ENCODE data around the gene ANKMY1. TPM values are rescaled to one million over a fixed set of nuclear protein-coding genes. Genes with fewer than 3 reads are reported as not detected.

ANKMY1 gene, protein sequence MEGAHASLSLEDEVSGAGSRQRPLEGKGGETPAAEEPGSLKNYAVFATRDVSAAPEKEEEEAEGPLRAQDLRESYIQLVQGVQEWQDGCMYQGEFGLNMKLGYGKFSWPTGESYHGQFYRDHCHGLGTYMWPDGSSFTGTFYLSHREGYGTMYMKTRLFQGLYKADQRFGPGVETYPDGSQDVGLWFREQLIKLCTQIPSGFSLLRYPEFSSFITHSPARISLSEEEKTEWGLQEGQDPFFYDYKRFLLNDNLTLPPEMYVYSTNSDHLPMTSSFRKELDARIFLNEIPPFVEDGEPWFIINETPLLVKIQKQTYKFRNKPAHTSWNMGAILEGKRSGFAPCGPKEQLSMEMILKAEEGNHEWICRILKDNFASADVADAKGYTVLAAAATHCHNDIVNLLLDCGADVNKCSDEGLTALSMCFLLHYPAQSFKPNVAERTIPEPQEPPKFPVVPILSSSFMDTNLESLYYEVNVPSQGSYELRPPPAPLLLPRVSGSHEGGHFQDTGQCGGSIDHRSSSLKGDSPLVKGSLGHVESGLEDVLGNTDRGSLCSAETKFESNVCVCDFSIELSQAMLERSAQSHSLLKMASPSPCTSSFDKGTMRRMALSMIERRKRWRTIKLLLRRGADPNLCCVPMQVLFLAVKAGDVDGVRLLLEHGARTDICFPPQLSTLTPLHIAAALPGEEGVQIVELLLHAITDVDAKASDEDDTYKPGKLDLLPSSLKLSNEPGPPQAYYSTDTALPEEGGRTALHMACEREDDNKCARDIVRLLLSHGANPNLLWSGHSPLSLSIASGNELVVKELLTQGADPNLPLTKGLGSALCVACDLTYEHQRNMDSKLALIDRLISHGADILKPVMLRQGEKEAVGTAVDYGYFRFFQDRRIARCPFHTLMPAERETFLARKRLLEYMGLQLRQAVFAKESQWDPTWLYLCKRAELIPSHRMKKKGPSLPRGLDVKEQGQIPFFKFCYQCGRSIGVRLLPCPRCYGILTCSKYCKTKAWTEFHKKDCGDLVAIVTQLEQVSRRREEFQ
- 5.2 and 5.8 TPM in 2 replicates for total RNA-seq

DNA sequence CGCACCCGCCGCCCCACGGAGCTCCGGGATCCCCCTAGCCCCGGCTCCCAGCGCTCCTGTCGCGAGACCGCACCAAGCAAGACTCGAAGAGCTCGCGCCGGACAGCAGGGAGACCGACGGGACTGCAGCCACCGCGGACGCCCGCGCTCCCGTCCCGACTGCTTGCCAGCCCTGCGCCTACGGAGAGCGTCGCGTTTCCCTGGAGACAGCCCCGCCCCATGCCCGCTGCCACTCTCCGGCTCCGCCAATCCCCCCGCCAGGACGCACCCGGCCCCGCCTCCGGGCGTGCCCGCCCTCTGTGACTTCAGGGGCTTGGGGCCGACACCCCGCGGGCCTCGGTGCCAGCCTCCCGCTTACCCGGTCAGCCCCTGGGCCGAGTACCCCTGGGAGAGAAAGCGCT lies at the start of gene ANKMY1:
Gene ANKMY1, minus strand, starts transcription at position 181 of the 400 bp plus-strand sequence. CDS start 653 bp downstream, outside the sequence.
- peak; percentile 72 for DNase-seq (ENCODE audit: low read depth)
- TF ChIP-seq, protein P1, sequence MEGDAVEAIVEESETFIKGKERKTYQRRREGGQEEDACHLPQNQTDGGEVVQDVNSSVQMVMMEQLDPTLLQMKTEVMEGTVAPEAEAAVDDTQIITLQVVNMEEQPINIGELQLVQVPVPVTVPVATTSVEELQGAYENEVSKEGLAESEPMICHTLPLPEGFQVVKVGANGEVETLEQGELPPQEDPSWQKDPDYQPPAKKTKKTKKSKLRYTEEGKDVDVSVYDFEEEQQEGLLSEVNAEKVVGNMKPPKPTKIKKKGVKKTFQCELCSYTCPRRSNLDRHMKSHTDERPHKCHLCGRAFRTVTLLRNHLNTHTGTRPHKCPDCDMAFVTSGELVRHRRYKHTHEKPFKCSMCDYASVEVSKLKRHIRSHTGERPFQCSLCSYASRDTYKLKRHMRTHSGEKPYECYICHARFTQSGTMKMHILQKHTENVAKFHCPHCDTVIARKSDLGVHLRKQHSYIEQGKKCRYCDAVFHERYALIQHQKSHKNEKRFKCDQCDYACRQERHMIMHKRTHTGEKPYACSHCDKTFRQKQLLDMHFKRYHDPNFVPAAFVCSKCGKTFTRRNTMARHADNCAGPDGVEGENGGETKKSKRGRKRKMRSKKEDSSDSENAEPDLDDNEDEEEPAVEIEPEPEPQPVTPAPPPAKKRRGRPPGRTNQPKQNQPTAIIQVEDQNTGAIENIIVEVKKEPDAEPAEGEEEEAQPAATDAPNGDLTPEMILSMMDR (IDR thresholded peaks at IDR 0.05; ENCODE audit: insufficient read depth, low read depth, low read length): no peak
- peak within 1 kb of the TSS; percentile 57 for H3K4me3 ChIP-seq (ENCODE audit: low read depth, low read length)

DNA sequence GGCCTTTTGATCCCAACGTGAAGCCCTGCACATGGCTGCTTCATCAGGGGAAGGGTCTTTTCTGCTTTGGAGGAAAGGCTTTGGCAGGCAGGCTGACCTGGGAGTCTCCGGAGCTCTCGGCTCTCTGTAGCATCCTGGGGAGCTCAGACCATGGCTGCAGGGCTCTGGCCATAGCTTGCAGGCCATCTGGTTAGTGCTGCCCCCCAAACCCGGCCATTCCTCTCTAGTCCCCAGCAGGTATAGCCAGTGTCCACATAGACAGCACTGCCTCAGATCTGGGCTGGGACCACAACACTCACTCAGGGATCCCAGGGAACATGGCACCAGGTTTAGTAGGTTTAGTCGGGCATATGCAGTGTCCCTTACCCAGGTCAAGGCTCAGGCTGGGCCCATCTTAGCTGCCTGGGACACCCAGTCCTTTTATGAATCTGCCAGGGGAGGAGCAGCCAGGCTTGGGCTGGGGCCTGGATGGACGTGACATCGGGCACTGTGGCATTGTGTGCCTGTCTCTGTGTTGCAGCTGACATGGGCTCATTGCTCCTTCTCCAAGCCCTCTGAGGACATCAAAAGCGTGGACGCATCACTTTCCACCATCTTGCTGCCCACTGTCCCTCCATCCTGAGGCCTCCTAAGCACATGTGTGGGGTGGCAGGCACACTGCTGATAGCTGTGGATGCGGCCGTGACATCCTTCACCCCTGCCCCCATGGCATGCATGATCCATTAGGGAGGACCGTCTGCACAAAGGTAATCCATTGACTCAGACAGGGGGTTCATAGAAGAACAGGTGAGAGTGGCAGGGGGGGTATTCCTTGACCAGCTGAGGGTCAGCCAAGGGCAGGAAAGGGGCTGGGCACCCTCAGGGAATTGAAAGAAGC lies 48.3 kb upstream of the ANKMY1 start:
- TF ChIP-seq, protein P1 (IDR thresholded peaks at IDR 0.05; ENCODE audit: insufficient read depth, low read depth, low read length): no peak
- no peak overlapping the region for H3K4me3 ChIP-seq (ENCODE audit: low read depth, low read length)
- DNase-seq (ENCODE audit: low read depth): no peak

DNA sequence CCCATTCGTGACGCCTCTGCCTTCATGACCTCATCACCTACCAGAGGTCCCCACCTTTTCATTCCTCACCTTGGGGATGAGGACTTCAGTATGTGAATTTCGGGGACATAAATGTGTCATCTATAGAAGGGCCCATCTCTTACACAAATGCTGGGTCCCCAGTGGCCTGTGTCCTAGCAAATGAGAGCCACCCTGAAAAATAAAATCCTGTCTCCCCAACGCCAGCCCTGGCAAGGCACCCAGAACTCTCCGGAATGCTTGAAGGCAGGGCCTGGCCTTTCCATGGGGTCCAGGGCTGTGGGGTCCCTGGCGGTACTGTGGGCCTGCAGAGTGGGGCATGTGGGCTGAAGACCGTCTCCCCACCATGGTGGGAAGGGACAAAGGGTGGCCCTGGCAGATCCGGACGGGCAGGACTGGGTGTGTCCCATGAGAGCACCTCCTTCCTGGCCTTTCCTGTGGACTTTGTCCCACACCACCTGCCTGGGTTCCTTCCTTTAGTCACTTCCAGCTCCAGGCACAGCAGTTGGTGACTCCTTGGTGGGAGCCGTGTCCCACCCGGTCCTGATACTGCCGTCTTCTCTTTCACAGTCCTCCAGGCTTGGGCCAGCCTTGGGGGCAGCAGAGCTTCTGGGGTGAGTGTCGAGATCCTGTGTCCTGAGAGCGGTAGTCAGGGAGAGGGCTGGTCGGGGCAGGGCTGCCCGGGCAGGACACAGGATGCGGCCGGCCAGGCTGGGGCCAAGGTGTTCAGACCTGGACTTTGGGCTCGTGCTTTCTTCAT lies 47.3 kb upstream of the ANKMY1 start:
- TF ChIP-seq, protein P1 (IDR thresholded peaks at IDR 0.05; ENCODE audit: insufficient read depth, low read depth, low read length): no peak
- no peak for DNase-seq (ENCODE audit: low read depth)

DNA sequence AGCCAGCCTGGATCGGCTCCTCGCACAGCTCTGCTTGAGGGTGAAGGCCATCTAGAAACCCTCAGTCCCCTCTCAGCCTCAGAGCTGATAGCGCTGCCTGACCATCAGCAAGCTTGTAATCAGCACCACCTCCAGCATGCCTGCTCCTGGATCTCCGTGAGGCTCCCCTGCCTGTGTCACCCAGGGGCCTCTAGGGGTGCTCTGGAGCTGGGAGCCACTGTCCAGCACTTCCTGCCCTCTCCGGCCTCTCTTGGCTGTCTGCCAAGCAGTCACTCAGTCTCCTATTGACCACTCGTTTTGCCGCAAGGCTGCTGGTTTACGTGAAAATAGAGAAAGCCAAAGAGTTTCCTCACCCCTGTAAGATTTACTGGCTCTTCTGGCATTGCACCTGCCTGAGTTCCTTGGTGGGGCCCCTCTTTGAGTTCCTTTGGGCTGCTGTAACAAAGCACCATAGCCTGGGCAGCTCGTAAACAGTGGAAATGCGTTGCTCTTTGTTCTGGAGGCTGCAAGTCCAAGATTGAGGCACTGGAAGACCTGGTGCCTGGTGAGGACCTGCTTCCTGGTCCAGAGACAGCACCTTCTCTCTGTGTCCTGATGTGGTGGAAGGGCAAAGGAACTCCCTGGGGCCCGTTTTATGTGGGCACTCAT lies 46.6 kb upstream of the ANKMY1 start:
- DNase-seq (ENCODE audit: low read depth): peak; percentile 61
- TF ChIP-seq, protein P1 (IDR thresholded peaks at IDR 0.05; ENCODE audit: insufficient read depth, low read depth, low read length): peak; percentile 64
- H3K4me3 ChIP-seq (ENCODE audit: low read depth, low read length): no peak overlapping the region

More for the DNA sequence above, 47.3 kb upstream of the ANKMY1 start:
- H3K4me3 ChIP-seq (ENCODE audit: low read depth, low read length): no peak overlapping the region

DNA sequence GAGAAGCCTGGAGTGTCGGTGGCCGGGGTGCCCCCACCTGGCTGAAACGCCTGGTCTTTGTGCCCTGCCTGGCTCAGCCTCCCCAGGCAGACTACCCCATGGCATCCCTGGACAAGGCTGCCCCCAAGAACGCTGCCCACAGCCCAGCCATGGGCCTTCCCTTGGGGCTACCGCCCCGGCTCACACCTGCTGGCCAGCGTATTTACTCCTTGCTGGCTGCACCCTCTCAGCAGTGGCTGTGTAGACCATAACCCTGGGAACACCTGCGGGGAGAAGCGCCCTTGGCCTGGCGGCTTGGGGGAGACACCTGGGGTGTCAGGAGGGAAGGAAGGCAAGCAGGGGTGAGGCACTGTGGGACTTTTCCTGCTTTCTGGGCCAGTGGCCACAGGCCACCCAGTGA lies 46.1 kb upstream of the ANKMY1 start:
- no peak for DNase-seq (ENCODE audit: low read depth)
- TF ChIP-seq, protein P1 (IDR thresholded peaks at IDR 0.05; ENCODE audit: insufficient read depth, low read depth, low read length): no peak
- no peak overlapping the region for H3K4me3 ChIP-seq (ENCODE audit: low read depth, low read length)
